ENCODE measurements around the gene PTH1R.

GRCh38 chr3:46852839-46853355 lies 24.6 kb upstream of the PTH1R start:
- TF ChIP-seq CTCF (IDR thresholded peaks at IDR 0.05) (no peak), SIN3A (IDR thresholded peaks at IDR 0.05; ENCODE audit: borderline replicate concordance, insufficient read depth, low read depth, low read length) (no peak), POLR2AphosphoS5 (IDR thresholded peaks at IDR 0.05; ENCODE audit: low read depth, low read length) (no peak)

Measured in Panc1 (cell line).